Testis (tissue), 2 donors: ENCODE results near the gene LAPTM4A.

Experiments
- CTCF ChIP-seq, 3 experiments: fragments of 450-650 bp in 2 of 3; fragments of 200-600 bp in 1 of 3; sonication (generic) in 1 of 3; IDR thresholded peaks; one replicate each; pipeline ENCODE4 v1.5.1; 2016 to 2019; ENCODE audit warnings: antibody characterized with exemption in 3 of 3, mild to moderate bottlenecking in 2 of 3, moderate library complexity in 1 of 3
- POLR2A ChIP-seq: fragments of 450-650 bp; IDR thresholded peaks from one replicate; pipeline ENCODE4 v1.6.1; 2017; ENCODE audit warnings: antibody characterized with exemption, mild to moderate bottlenecking, moderate library complexity

- TF ChIP-seq CTCF (IDR thresholded peaks at IDR 0.05) (no peak), POLR2A (no peak)
Observed at GRCh38 chr2:19988600-19988999, 62.8 kb downstream of the LAPTM4A start.
